AG10803 (cell line): ENCODE results near the gene CALY.

Experiments used
- DNase-seq: peaks from one replicate; pipeline ENCODE4 v3.0.0; 2010; ENCODE audit warnings: low read depth
- H3K4me3 ChIP-seq: 2 replicates; pipeline ENCODE4 v1.5.1; 2011; ENCODE audit warnings: mild to moderate bottlenecking, low read length, control low read depth
- CTCF ChIP-seq: conservative IDR thresholded peaks from 2 replicates; pipeline ENCODE4 v1.5.1; 2011; ENCODE audit warnings: mild to moderate bottlenecking, low read length, control low read depth, inconsistent platforms

The CALY gene

GRCh38 chr10:133318494-133319127, 18.1 kb downstream of the CALY start:
- TF ChIP-seq CTCF, result peak; percentile 62
- DNase-seq, result peak; percentile 32

GRCh38 chr10:133316732-133317131, 20.0 kb downstream of the CALY start:
- TF ChIP-seq CTCF, result no peak
- no peak for DNase-seq
- H3K4me3 ChIP-seq, result no peak overlapping the region

More at GRCh38 chr10:133318494-133319127, 18.1 kb downstream of the CALY start:
- peak overlapping the region; percentile 49 for H3K4me3 ChIP-seq

GRCh38 chr10:133316266-133316665, 20.4 kb downstream of the CALY start:
- TF ChIP-seq CTCF, result no peak
- no peak for DNase-seq
- H3K4me3 ChIP-seq, result no peak overlapping the region

GRCh38 chr10:133315847-133316246, 20.8 kb downstream of the CALY start:
- H3K4me3 ChIP-seq, result no peak overlapping the region
- no peak for DNase-seq
- no peak for TF ChIP-seq CTCF

GRCh38 chr10:133314911-133315310, 21.8 kb downstream of the CALY start:
- no peak overlapping the region for H3K4me3 ChIP-seq
- DNase-seq, result no peak
- no peak for TF ChIP-seq CTCF

GRCh38 chr10:133313192-133313591, 23.5 kb downstream of the CALY start:
- DNase-seq, result no peak
- H3K4me3 ChIP-seq, result no peak overlapping the region
- no peak for TF ChIP-seq CTCF

- TF ChIP-seq CTCF, result no peak
- H3K4me3 ChIP-seq, result no peak overlapping the region
- no peak for DNase-seq
These were observed 23.9 kb downstream of the CALY start for GRCh38 chr10:133312769-133313145.
